ENCODE data around the gene PPFIBP2. TPM values are rescaled to one million over a fixed set of nuclear protein-coding genes. Genes with fewer than 3 reads are reported as not detected.

The PPFIBP2 gene
- total and polyA plus RNA-seq, 2 of the 13 experiments (the other 11 are each of a cell fraction or from before 2014, with no cell fraction given) = 15.0 to 52.5 TPM

- TF ChIP-seq NFAT5 (CRISPR knock-in tag; IDR thresholded peaks at IDR 0.05) (no peak), ZUFSP (CRISPR knock-in tag; IDR thresholded peaks at IDR 0.05; ENCODE audit: borderline replicate concordance) (no peak), RBAK (CRISPR knock-in tag; IDR thresholded peaks at IDR 0.05) (no peak), ZBTB7B (CRISPR knock-in tag; IDR thresholded peaks at IDR 0.05) (0 out of 2 replicates have a peak, but pooled peaks have one; percentile 19), KLF9 (CRISPR knock-in tag; IDR thresholded peaks at IDR 0.05; ENCODE audit: low read depth) (no peak), ZNF383 (CRISPR knock-in tag; IDR thresholded peaks at IDR 0.05; ENCODE audit: borderline replicate concordance) (no peak), EEA1 (CRISPR knock-in tag; IDR thresholded peaks at IDR 0.05; ENCODE audit: borderline replicate concordance) (0 out of 2 replicates have a peak, but pooled peaks have one; percentile 48), ZNF737 (CRISPR knock-in tag; IDR thresholded peaks at IDR 0.05; ENCODE audit: borderline replicate concordance) (no peak), HCFC1 (IDR thresholded peaks at IDR 0.05; ENCODE audit: low read depth, low read length) (no peak), ZNF547 (CRISPR knock-in tag; IDR thresholded peaks at IDR 0.05) (no peak), FOXA1 (IDR thresholded peaks at IDR 0.05) (no peak), FOXA1 (CRISPR knock-in tag; IDR thresholded peaks at IDR 0.05) (no peak), ZKSCAN8 (CRISPR knock-in tag; IDR thresholded peaks at IDR 0.05; ENCODE audit: borderline replicate concordance) (no peak), ZBTB8A (CRISPR knock-in tag; IDR thresholded peaks at IDR 0.05; ENCODE audit: borderline replicate concordance, low read depth) (no peak), ZNF282 (IDR thresholded peaks at IDR 0.05; ENCODE audit: partially characterized antibody) (no peak), ZFP36L1 (CRISPR knock-in tag; IDR thresholded peaks at IDR 0.05) (no peak), ZNF329 (CRISPR knock-in tag; IDR thresholded peaks at IDR 0.05; ENCODE audit: low read depth) (no peak), ZNF256 (CRISPR knock-in tag; conservative IDR thresholded peaks at IDR 0.05) (no peak), CC2D1A (CRISPR knock-in tag; IDR thresholded peaks at IDR 0.05) (no peak), ZNF564 (CRISPR knock-in tag; IDR thresholded peaks at IDR 0.05) (peak; percentile 63; the same call in 1 of the 2 replicates), KDM2A (CRISPR knock-in tag; IDR thresholded peaks at IDR 0.05; ENCODE audit: borderline replicate concordance, low read depth) (0 out of 2 replicates have a peak, but pooled peaks have one; percentile 23), MBD4 (IDR thresholded peaks at IDR 0.05; ENCODE audit: borderline replicate concordance, low read length) (no peak), THAP11 (CRISPR knock-in tag; IDR thresholded peaks at IDR 0.05) (no peak), MEF2D (CRISPR knock-in tag; IDR thresholded peaks at IDR 0.05) (peak; percentile 28; the same call in 1 of the 2 replicates), ZBTB34 (CRISPR knock-in tag; IDR thresholded peaks at IDR 0.05) (no peak)
Measured at GRCh38 chr11:7514099-7514591, 346 bp downstream of the PPFIBP2 start (continued).
